ENCODE results near the gene RAC3.

Gene RAC3

DNA sequence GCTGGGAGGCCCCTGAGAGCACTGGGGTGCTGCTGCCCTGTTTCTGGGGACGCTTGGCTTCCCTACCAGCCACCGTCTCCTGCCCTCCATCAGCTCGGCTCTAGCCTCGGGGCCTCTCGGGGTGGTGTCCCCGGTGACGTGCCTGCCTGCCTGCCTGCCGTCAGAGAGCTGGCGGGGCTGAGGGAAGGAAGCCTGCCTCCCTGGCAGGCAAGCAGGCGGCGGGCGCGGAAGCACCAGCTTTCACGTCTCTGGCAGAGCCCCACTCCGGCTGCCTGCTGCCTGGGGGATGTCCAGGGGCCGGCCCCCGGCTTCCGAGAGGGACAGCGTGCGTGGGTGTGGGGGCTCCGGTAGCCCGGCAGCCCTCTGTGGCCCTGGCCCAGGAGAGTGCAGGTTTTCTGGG, 18.1 kb upstream of the RAC3 start:
- TF ChIP-seq CREB1 (IDR thresholded peaks at IDR 0.05; ENCODE audit: low read depth) (no peak), NFIC (IDR thresholded peaks at IDR 0.05) (no peak), TEAD4 (IDR thresholded peaks at IDR 0.05) (no peak), FOXM1 (IDR thresholded peaks at IDR 0.05; ENCODE audit: borderline replicate concordance, low read depth) (no peak), YY1 (IDR thresholded peaks at IDR 0.05; ENCODE audit: low read depth) (no peak), TAF1 (IDR thresholded peaks at IDR 0.05; ENCODE audit: low read depth) (no peak), EGR1 (IDR thresholded peaks at IDR 0.05) (no peak), USF1 (IDR thresholded peaks at IDR 0.05) (no peak), TCF12 (IDR thresholded peaks at IDR 0.05; ENCODE audit: low read depth) (no peak), CEBPB (IDR thresholded peaks at IDR 0.05) (no peak)

DNA sequence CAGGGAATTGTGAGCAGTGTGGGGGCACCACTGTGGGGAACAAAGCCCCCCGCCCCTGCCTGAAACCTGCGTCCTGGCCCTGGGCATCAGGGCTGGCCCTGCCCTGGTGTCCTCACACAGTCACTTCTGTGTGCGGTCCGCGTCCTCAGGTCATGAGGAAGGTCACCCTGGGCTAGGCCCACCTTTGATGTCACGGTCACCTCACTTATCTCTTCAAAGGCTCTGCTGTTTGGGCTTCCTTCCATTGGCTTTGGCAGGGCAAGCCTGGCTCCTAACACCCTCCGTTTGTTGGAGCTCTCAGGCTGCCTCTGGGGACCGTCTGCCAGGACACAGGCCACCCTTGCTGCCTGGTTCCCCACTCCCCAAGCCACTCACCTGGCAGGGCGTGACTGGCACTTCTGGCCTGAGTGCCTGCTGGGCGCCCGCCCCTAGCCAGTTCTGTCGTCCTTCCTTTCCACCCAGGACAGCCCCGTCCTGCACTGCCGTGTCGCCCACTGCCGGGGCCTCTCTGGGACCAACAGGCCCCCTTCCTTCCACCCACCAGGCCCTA, 17.6 kb upstream of the RAC3 start:
- TF ChIP-seq CREB1 (IDR thresholded peaks at IDR 0.05; ENCODE audit: low read depth), result no peak
- TF ChIP-seq USF1 (IDR thresholded peaks at IDR 0.05), result no peak
- TF ChIP-seq TEAD4 (IDR thresholded peaks at IDR 0.05), result no peak
- no peak for TF ChIP-seq RAD21 (IDR thresholded peaks at IDR 0.05; ENCODE audit: low read depth)
- no peak for TF ChIP-seq EP300 (IDR thresholded peaks at IDR 0.05; ENCODE audit: borderline replicate concordance)
- no peak for TF ChIP-seq TCF12 (IDR thresholded peaks at IDR 0.05; ENCODE audit: low read depth)
- TF ChIP-seq ZBTB7A (IDR thresholded peaks at IDR 0.05; ENCODE audit: low read depth), result no peak
- no peak for TF ChIP-seq CEBPB (IDR thresholded peaks at IDR 0.05)
- TF ChIP-seq NFIC (IDR thresholded peaks at IDR 0.05), result no peak
- TF ChIP-seq TAF1 (IDR thresholded peaks at IDR 0.05; ENCODE audit: low read depth), result no peak
- no peak for TF ChIP-seq EGR1 (IDR thresholded peaks at IDR 0.05)
- TF ChIP-seq, protein P1, sequence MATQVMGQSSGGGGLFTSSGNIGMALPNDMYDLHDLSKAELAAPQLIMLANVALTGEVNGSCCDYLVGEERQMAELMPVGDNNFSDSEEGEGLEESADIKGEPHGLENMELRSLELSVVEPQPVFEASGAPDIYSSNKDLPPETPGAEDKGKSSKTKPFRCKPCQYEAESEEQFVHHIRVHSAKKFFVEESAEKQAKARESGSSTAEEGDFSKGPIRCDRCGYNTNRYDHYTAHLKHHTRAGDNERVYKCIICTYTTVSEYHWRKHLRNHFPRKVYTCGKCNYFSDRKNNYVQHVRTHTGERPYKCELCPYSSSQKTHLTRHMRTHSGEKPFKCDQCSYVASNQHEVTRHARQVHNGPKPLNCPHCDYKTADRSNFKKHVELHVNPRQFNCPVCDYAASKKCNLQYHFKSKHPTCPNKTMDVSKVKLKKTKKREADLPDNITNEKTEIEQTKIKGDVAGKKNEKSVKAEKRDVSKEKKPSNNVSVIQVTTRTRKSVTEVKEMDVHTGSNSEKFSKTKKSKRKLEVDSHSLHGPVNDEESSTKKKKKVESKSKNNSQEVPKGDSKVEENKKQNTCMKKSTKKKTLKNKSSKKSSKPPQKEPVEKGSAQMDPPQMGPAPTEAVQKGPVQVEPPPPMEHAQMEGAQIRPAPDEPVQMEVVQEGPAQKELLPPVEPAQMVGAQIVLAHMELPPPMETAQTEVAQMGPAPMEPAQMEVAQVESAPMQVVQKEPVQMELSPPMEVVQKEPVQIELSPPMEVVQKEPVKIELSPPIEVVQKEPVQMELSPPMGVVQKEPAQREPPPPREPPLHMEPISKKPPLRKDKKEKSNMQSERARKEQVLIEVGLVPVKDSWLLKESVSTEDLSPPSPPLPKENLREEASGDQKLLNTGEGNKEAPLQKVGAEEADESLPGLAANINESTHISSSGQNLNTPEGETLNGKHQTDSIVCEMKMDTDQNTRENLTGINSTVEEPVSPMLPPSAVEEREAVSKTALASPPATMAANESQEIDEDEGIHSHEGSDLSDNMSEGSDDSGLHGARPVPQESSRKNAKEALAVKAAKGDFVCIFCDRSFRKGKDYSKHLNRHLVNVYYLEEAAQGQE (IDR thresholded peaks at IDR 0.05; ENCODE audit: low read depth), result no peak
- TF ChIP-seq MAX (IDR thresholded peaks at IDR 0.05), result no peak
- no peak for TF ChIP-seq FOXM1 (IDR thresholded peaks at IDR 0.05; ENCODE audit: borderline replicate concordance, low read depth)
- no peak for TF ChIP-seq YY1 (IDR thresholded peaks at IDR 0.05; ENCODE audit: low read depth)

GRCh38 chr17:82014432-82014831, 17.0 kb upstream of the RAC3 start:
- TF ChIP-seq MAX (IDR thresholded peaks at IDR 0.05), result no peak
- TF ChIP-seq NFIC (IDR thresholded peaks at IDR 0.05), result no peak
- no peak for TF ChIP-seq EP300 (IDR thresholded peaks at IDR 0.05; ENCODE audit: borderline replicate concordance)
- TF ChIP-seq, protein P1 (IDR thresholded peaks at IDR 0.05; ENCODE audit: low read depth), result no peak
- no peak for TF ChIP-seq CEBPB (IDR thresholded peaks at IDR 0.05)
- TF ChIP-seq YY1 (IDR thresholded peaks at IDR 0.05; ENCODE audit: low read depth), result no peak
- no peak for TF ChIP-seq RAD21 (IDR thresholded peaks at IDR 0.05; ENCODE audit: low read depth)
- no peak for TF ChIP-seq FOXM1 (IDR thresholded peaks at IDR 0.05; ENCODE audit: borderline replicate concordance, low read depth)
- TF ChIP-seq TAF1 (IDR thresholded peaks at IDR 0.05; ENCODE audit: low read depth), result no peak
- no peak for TF ChIP-seq TEAD4 (IDR thresholded peaks at IDR 0.05)
- TF ChIP-seq EGR1 (IDR thresholded peaks at IDR 0.05), result no peak
- no peak for TF ChIP-seq USF1 (IDR thresholded peaks at IDR 0.05)
- TF ChIP-seq CREB1 (IDR thresholded peaks at IDR 0.05; ENCODE audit: low read depth), result no peak
- TF ChIP-seq TCF12 (IDR thresholded peaks at IDR 0.05; ENCODE audit: low read depth), result no peak
- no peak for TF ChIP-seq ZBTB7A (IDR thresholded peaks at IDR 0.05; ENCODE audit: low read depth)

GRCh38 chr17:82014971-82015310, 16.5 kb upstream of the RAC3 start:
- TF ChIP-seq YY1 (IDR thresholded peaks at IDR 0.05; ENCODE audit: low read depth) (no peak), MAX (IDR thresholded peaks at IDR 0.05) (no peak), TEAD4 (IDR thresholded peaks at IDR 0.05) (no peak), EP300 (IDR thresholded peaks at IDR 0.05; ENCODE audit: borderline replicate concordance) (no peak), RAD21 (IDR thresholded peaks at IDR 0.05; ENCODE audit: low read depth) (no peak), CEBPB (IDR thresholded peaks at IDR 0.05) (no peak)

DNA sequence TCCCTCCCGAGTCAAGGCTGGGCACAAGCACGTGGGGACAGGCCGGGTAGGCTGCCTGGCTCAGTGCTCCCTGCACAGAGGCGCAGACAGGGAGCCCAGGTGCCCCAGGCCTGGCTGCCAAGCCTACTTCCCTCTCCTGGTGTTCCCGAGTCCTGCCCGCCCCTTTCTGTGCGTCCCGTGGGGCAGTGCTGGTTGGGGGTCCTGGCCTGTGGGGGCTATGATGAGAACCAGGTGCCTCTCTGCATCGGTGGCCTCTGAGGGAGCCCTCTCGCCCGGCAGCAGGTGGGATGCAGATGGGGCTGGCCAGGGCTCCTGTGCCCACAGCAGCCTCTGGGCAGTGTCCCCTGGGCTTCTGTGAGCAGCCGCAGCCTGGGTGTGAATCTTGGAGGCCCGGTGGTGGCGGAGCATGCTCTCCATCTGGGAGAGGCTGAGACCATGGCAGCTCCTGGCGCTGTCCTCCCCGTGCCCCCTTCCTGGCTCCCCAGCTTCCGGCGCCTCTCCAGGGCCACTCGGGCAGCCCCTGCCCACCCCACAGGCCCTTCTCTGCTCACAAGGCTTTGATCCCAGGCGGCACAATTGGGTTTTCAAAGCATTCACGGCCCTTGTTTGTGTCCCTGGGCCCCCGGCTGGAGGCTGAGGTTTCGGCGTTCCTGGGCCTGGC, 16.0 kb upstream of the RAC3 start:
- TF ChIP-seq EP300 (IDR thresholded peaks at IDR 0.05; ENCODE audit: borderline replicate concordance), result no peak
- no peak for TF ChIP-seq USF1 (IDR thresholded peaks at IDR 0.05)
- TF ChIP-seq CEBPB (IDR thresholded peaks at IDR 0.05), result no peak
- TF ChIP-seq NFIC (IDR thresholded peaks at IDR 0.05), result no peak
- no peak for TF ChIP-seq CREB1 (IDR thresholded peaks at IDR 0.05; ENCODE audit: low read depth)
- TF ChIP-seq ZBTB7A (IDR thresholded peaks at IDR 0.05; ENCODE audit: low read depth), result no peak
- TF ChIP-seq RAD21 (IDR thresholded peaks at IDR 0.05; ENCODE audit: low read depth), result no peak
- no peak for TF ChIP-seq EGR1 (IDR thresholded peaks at IDR 0.05)
- TF ChIP-seq TCF12 (IDR thresholded peaks at IDR 0.05; ENCODE audit: low read depth), result no peak
- no peak for TF ChIP-seq TEAD4 (IDR thresholded peaks at IDR 0.05)
- TF ChIP-seq FOXM1 (IDR thresholded peaks at IDR 0.05; ENCODE audit: borderline replicate concordance, low read depth), result no peak
- no peak for TF ChIP-seq YY1 (IDR thresholded peaks at IDR 0.05; ENCODE audit: low read depth)
- TF ChIP-seq TAF1 (IDR thresholded peaks at IDR 0.05; ENCODE audit: low read depth), result no peak
- TF ChIP-seq MAX (IDR thresholded peaks at IDR 0.05), result no peak
